ENCODE results near the gene MYL12A.

GRCh38 chr18:3219631-3220335, 27.8 kb upstream of the MYL12A start, which contains the start of gene MYOM1:
- TF ChIP-seq CTCF (IDR thresholded peaks at IDR 0.05 in 4 of 5, conservative IDR thresholded peaks at IDR 0.05 in 1 of 5) (no peak), POLR2A (IDR thresholded peaks at IDR 0.05) (peak in 1 of 2 donors; percentile 67)
